ENCODE results near the gene STEAP4.
"Not testable (repeated sequence)": the region's sequence is repeated elsewhere in the genome, so short reads cannot be mapped to it uniquely, and the experiment has no call there.

STEAP4 gene

GRCh38 chr7:88264987-88265386 lies 41.7 kb downstream of the STEAP4 start:
- not testable (repeated sequence) for DNase-seq

GRCh38 chr7:88262562-88262961 lies 44.1 kb downstream of the STEAP4 start:
- DNase-seq: no peak

- no peak for DNase-seq
Measured at GRCh38 chr7:88260719-88261118, 46.0 kb downstream of the STEAP4 start.

- DNase-seq: no peak
Measured at GRCh38 chr7:88259656-88260380, 46.9 kb downstream of the STEAP4 start.

- not testable (repeated sequence) for DNase-seq
Measured at GRCh38 chr7:88258296-88258695, 48.4 kb downstream of the STEAP4 start.

GRCh38 chr7:88256906-88257305 lies 49.8 kb downstream of the STEAP4 start:
- no peak for DNase-seq

GRCh38 chr7:88254721-88255424 lies 51.8 kb downstream of the STEAP4 start:
- DNase-seq: no peak

- DNase-seq: no peak
Measured at GRCh38 chr7:88253640-88254039, 53.1 kb downstream of the STEAP4 start.

- DNase-seq: no peak
Measured at GRCh38 chr7:88244258-88244657, 62.4 kb downstream of the STEAP4 start.

- peak; percentile 22 for DNase-seq
Measured at GRCh38 chr7:88243345-88243909, 63.3 kb downstream of the STEAP4 start.

- no peak for DNase-seq
Measured at GRCh38 chr7:88239852-88240251, 66.8 kb downstream of the STEAP4 start.

- no peak for DNase-seq
Measured at GRCh38 chr7:88233828-88234227, 72.9 kb downstream of the STEAP4 start.

GRCh38 chr7:88230646-88231045 lies 76.0 kb downstream of the STEAP4 start:
- DNase-seq: no peak

- DNase-seq: no peak
Measured at GRCh38 chr7:88229302-88229995, 77.2 kb downstream of the STEAP4 start.

GRCh38 chr7:88226886-88227516 lies 79.7 kb downstream of the STEAP4 start:
- DNase-seq: no peak

GRCh38 chr7:88226201-88226600 lies 80.5 kb downstream of the STEAP4 start:
- no peak for DNase-seq

- no peak for DNase-seq
Measured at GRCh38 chr7:88224601-88225275, 82.0 kb downstream of the STEAP4 start.

GRCh38 chr7:88223265-88223664 lies 83.4 kb downstream of the STEAP4 start:
- DNase-seq: no peak

Measured in NCI-H345 (cell line).